Astrocyte (in vitro differentiated cells and primary cell): ENCODE measurements around the gene SGIP1.

Source experiments
- CTCF ChIP-seq: IDR thresholded peaks from 2 replicates; pipeline ENCODE4 v1.5.1; 2011; ENCODE audit warnings: low read depth, mild to moderate bottlenecking, inconsistent platforms, low read length, moderate library complexity; ENCODE audit not compliant: insufficient read depth
- EZH2 ChIP-seq: IDR thresholded peaks from 2 replicates; pipeline ENCODE4 v1.6.1; 2012; ENCODE audit warnings: mild to moderate bottlenecking, low read length, inconsistent platforms; ENCODE audit not compliant: insufficient read depth

GRCh38 chr1:66526991-66527390 lies 7.0 kb upstream of the SGIP1 start:
- no peak for TF ChIP-seq CTCF
- no peak for TF ChIP-seq EZH2
